HepG2 (cell line): ENCODE results near the gene INF2. TPM values are rescaled to one million over a fixed set of nuclear protein-coding genes. Genes with fewer than 3 reads are reported as not detected.

Experiments
- ATAD3A ChIP-seq: sonication (generic); formaldehyde crosslinking; IDR thresholded peaks from 2 replicates; pipeline ENCODE4 v1.4.0; 2020; ENCODE audit warnings: missing genetic modification reagents
- FOSL1 ChIP-seq: sonication (generic); formaldehyde crosslinking; IDR thresholded peaks from 2 replicates; pipeline ENCODE4 v1.9.0; 2021; ENCODE audit warnings: missing genetic modification reagents, borderline replicate concordance
- GZF1 ChIP-seq: sonication (generic); formaldehyde crosslinking; IDR thresholded peaks from 2 replicates; pipeline ENCODE4 v1.5.1; 2020; ENCODE audit warnings: mild to moderate bottlenecking, missing genetic modification reagents
- LCORL ChIP-seq, 2 experiments: fragments of 450-650 bp in 1 of 2; sonication (generic) in 1 of 2; formaldehyde crosslinking in 1 of 2; IDR thresholded peaks; 2 replicates each; pipeline versions ENCODE4 v1.5.0 to v1.6.1; 2017 to 2020; ENCODE audit warnings: antibody characterized with exemption in 1 of 2, missing genetic modification reagents in 1 of 2
- MAF1 ChIP-seq: sonication (generic); formaldehyde crosslinking; IDR thresholded peaks from 2 replicates; pipeline ENCODE4 v1.5.0; 2020; ENCODE audit warnings: missing genetic modification reagents, borderline replicate concordance
- YEATS4 ChIP-seq: sonication (generic); formaldehyde crosslinking; IDR thresholded peaks from 2 replicates; pipeline ENCODE4 v1.4.0; 2020; ENCODE audit warnings: missing genetic modification reagents, borderline replicate concordance
- ZNF256 ChIP-seq: sonication (generic); formaldehyde crosslinking; conservative IDR thresholded peaks from 2 replicates; pipeline ENCODE4 v1.4.0; 2020; ENCODE audit warnings: missing genetic modification reagents
- ZNF562 ChIP-seq: sonication (generic); formaldehyde crosslinking; IDR thresholded peaks from 2 replicates; pipeline ENCODE4 v1.8.0; 2022; ENCODE audit warnings: missing genetic modification reagents, borderline replicate concordance
- ZNF589 ChIP-seq: sonication (generic); formaldehyde crosslinking; conservative IDR thresholded peaks from 2 replicates; pipeline ENCODE4 v1.8.0; 2022; ENCODE audit warnings: mild to moderate bottlenecking, moderate library complexity, missing genetic modification reagents
- ZNF782 ChIP-seq: sonication (generic); formaldehyde crosslinking; IDR thresholded peaks from 2 replicates; pipeline ENCODE4 v1.4.0; 2020; ENCODE audit warnings: missing genetic modification reagents, mild to moderate bottlenecking, borderline replicate concordance
- polyA plus RNA-seq, 8 experiments: library from polyadenylated mRNA; depleted of rRNA in 3 of 8; stranded (reverse) in 7 of 8; unstranded in 1 of 8; fragments of >200 nt; fragmentation: Illumina TruSeq in 4 of 8; extraction: Trizol in 4 of 8; gene quantifications; 2 replicates each; pipeline versions ENCODE4 v1.2.1 to v1.2.3, GENCODE V29; 2011 to 2016; ENCODE audit warnings: low read depth in 4 of 8, missing spikeins in 1 of 8, mixed read lengths in 1 of 8; ENCODE audit not compliant: insufficient read depth in 1 of 8
- total RNA-seq, 5 experiments: library from RNA; depleted of rRNA; stranded (reverse); fragments of >200 nt; fragmentation: Illumina TruSeq; extraction: Trizol; gene quantifications; 2 replicates each; pipeline ENCODE4 v1.2.3, GENCODE V29; 2016; ENCODE audit warnings: low read depth in 1 of 5
- TF ChIP-seq, protein P1 (sequence below), 2 experiments: fragments of 450-650 bp in 1 of 2; sonication (generic) in 1 of 2; formaldehyde crosslinking in 1 of 2; IDR thresholded peaks; 2 replicates each; pipeline versions ENCODE4 v1.6.1 to v1.8.0; 2016 to 2022; ENCODE audit warnings: antibody characterized with exemption in 1 of 2, mild to moderate bottlenecking in 1 of 2, missing genetic modification reagents in 1 of 2
- TF ChIP-seq, protein P2 (sequence below): sonication (generic); formaldehyde crosslinking; conservative IDR thresholded peaks from 2 replicates; pipeline ENCODE4 v1.4.0; 2020; ENCODE audit warnings: mild to moderate bottlenecking, missing genetic modification reagents, moderate library complexity
- TF ChIP-seq, protein P3 (sequence below): sonication (generic); formaldehyde crosslinking; IDR thresholded peaks from 2 replicates; pipeline ENCODE4 v1.4.0; 2020; ENCODE audit warnings: missing genetic modification reagents, borderline replicate concordance

The INF2 gene
- total and polyA plus RNA-seq, 2 of the 13 experiments (the other 11 are each of a cell fraction or from before 2014, with no cell fraction given): 16.4 to 26.4 TPM

DNA sequence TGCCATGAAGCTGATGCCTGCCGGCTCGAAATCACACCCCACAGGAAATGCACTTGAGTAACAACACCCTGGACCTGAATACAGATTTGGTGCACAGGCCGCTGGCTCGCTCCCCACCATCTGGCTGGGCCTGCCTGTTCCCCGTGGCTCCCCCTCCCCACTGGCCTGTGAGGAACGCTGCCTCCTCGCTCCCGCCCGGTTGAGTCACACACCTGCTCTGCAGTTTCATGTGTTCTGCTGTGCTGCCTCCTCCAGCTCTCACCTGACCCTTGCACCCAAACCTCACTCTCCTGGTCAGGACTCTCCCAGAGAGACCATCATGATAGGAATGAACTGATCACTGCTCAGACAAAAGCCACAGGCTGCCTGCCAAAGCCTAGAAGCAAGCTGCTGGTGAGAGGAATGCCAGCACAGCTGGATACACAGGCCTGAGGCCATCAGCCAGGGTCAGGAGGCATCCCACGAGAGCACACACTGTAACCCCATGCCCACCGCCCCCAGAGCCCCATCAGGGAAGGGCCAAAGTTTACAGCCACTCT lies 59.8 kb downstream of the INF2 start (continued):
- TF ChIP-seq, protein P1, sequence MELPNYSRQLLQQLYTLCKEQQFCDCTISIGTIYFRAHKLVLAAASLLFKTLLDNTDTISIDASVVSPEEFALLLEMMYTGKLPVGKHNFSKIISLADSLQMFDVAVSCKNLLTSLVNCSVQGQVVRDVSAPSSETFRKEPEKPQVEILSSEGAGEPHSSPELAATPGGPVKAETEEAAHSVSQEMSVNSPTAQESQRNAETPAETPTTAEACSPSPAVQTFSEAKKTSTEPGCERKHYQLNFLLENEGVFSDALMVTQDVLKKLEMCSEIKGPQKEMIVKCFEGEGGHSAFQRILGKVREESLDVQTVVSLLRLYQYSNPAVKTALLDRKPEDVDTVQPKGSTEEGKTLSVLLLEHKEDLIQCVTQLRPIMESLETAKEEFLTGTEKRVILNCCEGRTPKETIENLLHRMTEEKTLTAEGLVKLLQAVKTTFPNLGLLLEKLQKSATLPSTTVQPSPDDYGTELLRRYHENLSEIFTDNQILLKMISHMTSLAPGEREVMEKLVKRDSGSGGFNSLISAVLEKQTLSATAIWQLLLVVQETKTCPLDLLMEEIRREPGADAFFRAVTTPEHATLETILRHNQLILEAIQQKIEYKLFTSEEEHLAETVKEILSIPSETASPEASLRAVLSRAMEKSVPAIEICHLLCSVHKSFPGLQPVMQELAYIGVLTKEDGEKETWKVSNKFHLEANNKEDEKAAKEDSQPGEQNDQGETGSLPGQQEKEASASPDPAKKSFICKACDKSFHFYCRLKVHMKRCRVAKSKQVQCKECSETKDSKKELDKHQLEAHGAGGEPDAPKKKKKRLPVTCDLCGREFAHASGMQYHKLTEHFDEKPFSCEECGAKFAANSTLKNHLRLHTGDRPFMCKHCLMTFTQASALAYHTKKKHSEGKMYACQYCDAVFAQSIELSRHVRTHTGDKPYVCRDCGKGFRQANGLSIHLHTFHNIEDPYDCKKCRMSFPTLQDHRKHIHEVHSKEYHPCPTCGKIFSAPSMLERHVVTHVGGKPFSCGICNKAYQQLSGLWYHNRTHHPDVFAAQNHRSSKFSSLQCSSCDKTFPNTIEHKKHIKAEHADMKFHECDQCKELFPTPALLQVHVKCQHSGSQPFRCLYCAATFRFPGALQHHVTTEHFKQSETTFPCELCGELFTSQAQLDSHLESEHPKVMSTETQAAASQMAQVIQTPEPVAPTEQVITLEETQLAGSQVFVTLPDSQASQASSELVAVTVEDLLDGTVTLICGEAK (IDR thresholded peaks at IDR 0.05): no peak
- TF ChIP-seq, protein P1 (CRISPR knock-in tag; IDR thresholded peaks at IDR 0.05): 0 out of 2 replicates have a peak, but pooled peaks have one; percentile 44
- TF ChIP-seq FOSL1: no peak
- TF ChIP-seq ZNF782 (CRISPR knock-in tag): no peak
- no peak for TF ChIP-seq ZNF256 (CRISPR knock-in tag)
- TF ChIP-seq, protein P2, sequence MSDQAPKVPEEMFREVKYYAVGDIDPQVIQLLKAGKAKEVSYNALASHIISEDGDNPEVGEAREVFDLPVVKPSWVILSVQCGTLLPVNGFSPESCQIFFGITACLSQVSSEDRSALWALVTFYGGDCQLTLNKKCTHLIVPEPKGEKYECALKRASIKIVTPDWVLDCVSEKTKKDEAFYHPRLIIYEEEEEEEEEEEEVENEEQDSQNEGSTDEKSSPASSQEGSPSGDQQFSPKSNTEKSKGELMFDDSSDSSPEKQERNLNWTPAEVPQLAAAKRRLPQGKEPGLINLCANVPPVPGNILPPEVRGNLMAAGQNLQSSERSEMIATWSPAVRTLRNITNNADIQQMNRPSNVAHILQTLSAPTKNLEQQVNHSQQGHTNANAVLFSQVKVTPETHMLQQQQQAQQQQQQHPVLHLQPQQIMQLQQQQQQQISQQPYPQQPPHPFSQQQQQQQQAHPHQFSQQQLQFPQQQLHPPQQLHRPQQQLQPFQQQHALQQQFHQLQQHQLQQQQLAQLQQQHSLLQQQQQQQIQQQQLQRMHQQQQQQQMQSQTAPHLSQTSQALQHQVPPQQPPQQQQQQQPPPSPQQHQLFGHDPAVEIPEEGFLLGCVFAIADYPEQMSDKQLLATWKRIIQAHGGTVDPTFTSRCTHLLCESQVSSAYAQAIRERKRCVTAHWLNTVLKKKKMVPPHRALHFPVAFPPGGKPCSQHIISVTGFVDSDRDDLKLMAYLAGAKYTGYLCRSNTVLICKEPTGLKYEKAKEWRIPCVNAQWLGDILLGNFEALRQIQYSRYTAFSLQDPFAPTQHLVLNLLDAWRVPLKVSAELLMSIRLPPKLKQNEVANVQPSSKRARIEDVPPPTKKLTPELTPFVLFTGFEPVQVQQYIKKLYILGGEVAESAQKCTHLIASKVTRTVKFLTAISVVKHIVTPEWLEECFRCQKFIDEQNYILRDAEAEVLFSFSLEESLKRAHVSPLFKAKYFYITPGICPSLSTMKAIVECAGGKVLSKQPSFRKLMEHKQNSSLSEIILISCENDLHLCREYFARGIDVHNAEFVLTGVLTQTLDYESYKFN: peak; percentile 82
- no peak for TF ChIP-seq LCORL (IDR thresholded peaks at IDR 0.05)
- peak; percentile 80 for TF ChIP-seq LCORL (CRISPR knock-in tag; IDR thresholded peaks at IDR 0.05)
- no peak for TF ChIP-seq MAF1
- no peak for TF ChIP-seq ZNF562 (CRISPR knock-in tag)
- no peak for TF ChIP-seq GZF1 (CRISPR knock-in tag)
- TF ChIP-seq YEATS4 (CRISPR knock-in tag): no peak
- TF ChIP-seq ATAD3A (CRISPR knock-in tag): no peak
- TF ChIP-seq, protein P3, sequence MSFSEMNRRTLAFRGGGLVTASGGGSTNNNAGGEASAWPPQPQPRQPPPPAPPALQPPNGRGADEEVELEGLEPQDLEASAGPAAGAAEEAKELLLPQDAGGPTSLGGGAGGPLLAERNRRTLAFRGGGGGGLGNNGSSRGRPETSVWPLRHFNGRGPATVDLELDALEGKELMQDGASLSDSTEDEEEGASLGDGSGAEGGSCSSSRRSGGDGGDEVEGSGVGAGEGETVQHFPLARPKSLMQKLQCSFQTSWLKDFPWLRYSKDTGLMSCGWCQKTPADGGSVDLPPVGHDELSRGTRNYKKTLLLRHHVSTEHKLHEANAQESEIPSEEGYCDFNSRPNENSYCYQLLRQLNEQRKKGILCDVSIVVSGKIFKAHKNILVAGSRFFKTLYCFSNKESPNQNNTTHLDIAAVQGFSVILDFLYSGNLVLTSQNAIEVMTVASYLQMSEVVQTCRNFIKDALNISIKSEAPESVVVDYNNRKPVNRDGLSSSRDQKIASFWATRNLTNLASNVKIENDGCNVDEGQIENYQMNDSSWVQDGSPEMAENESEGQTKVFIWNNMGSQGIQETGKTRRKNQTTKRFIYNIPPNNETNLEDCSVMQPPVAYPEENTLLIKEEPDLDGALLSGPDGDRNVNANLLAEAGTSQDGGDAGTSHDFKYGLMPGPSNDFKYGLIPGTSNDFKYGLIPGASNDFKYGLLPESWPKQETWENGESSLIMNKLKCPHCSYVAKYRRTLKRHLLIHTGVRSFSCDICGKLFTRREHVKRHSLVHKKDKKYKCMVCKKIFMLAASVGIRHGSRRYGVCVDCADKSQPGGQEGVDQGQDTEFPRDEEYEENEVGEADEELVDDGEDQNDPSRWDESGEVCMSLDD: no peak
- no peak for TF ChIP-seq ZNF589
